NT2/D1 (cell line): ENCODE results near the gene EPHA6.

ENCODE experiments used
- SUZ12 ChIP-seq: IDR thresholded peaks from 2 replicates; pipeline ENCODE4 v1.6.1; 2011; ENCODE audit not compliant: insufficient read length, insufficient read depth; ENCODE audit errors: extremely low read depth
- YY1 ChIP-seq: IDR thresholded peaks from 2 replicates; pipeline ENCODE4 v1.6.1; 2011; ENCODE audit not compliant: insufficient read length, insufficient read depth
- ZNF274 ChIP-seq: IDR thresholded peaks from 2 replicates; pipeline ENCODE4 v1.6.1; 2011; ENCODE audit warnings: mild to moderate bottlenecking, low read depth, low read length

- no peak for TF ChIP-seq YY1
- TF ChIP-seq ZNF274: no peak
- no peak for TF ChIP-seq SUZ12
These were observed 180.6 kb downstream of the EPHA6 start for GRCh38 chr3:96994988-96995387.
